ENCODE results near the gene PIK3C2A. TPM values are rescaled to one million over a fixed set of nuclear protein-coding genes. Genes with fewer than 3 reads are reported as not detected.

Gene PIK3C2A
- total and polyA plus RNA-seq, 2 experiments from 2014 or later = 14.5 to 31.8 TPM

DNA sequence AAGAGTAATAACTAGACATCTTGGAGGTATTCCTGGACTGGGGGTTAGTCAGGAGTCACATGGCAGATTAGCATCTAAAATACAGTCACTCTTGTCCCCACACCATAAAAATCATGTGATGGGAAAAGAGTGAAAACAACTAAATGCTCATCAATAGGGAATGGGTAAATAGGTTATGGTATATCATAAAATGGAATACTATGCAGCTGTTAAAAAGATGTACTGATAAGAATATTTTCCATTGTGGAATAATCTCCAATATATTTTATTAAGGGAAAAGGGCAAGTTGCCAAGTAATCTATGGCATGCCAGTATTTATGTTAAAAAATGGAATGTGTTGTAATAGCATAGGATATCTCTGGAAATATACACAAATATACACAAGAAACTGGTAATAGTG lies 6.6 kb upstream of the PIK3C2A start:
- in situ Hi-C loops (cut with MboI) = no loop called here
- no peak for TF ChIP-seq EZH2 (IDR thresholded peaks at IDR 0.05; ENCODE audit: insufficient read depth, poor library complexity, severe bottlenecking)
- no peak for TF ChIP-seq EZH2phosphoT487 (IDR thresholded peaks at IDR 0.05; ENCODE audit: insufficient read depth, low read depth)
- no peaks in the 10 kb centered on the region for H3K36me3 ChIP-seq (ENCODE audit: low read depth)
- peaks cover 8% of the 10 kb centered on the region for H3F3A ChIP-seq (ENCODE audit: insufficient read depth)
- H3K4me3 ChIP-seq = no peak overlapping the region
- no peaks in the 10 kb centered on the region for H3K79me2 ChIP-seq (ENCODE audit: insufficient read depth)
- no peaks in the 10 kb centered on the region for H4K20me1 ChIP-seq (ENCODE audit: insufficient read depth)
- no peaks in the 10 kb centered on the region for H3K27me3 ChIP-seq (replicated peaks; ENCODE audit: insufficient read depth)
- H3K27ac ChIP-seq = no peak overlapping the region
- DNase-seq = no peak
- no peak overlapping the region for H3K9ac ChIP-seq
- H2AFZ ChIP-seq = no peak overlapping the region
- no peaks in the 10 kb centered on the region for H3K9me3 ChIP-seq (ENCODE audit: low read depth)
- no peaks in the 10 kb centered on the region for H3K9me2 ChIP-seq (ENCODE audit: insufficient read depth)
- H3K4me1 ChIP-seq (ENCODE audit: insufficient read depth) = peaks cover 6% of the 10 kb centered on the region
- no peak overlapping the region for H3K4me2 ChIP-seq (ENCODE audit: unreplicated experiment)

DNA sequence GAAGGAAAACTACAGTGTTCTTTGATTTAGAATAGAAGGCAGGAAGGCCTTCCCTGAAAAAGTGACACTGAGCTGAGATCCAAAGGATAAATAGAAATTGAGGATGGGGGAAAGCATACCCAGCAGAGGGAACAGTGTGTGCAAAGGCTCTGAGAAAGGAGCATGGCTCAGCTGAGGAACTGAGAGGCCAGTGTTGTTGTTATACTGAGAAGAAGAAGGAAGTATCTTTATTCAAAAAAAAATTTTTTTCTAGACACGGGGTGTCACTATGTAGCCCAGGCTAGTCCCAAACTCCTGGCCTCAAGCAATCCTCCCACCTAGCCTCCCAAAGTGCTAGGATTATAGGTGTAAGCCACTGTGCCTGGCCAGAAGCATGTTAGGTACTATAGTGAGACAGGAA lies 3.5 kb upstream of the PIK3C2A start:
- Histone ChIP-seq H3K4me2 (ENCODE audit: unreplicated experiment) (no peak overlapping the region), H3K4me3 (no peak overlapping the region), H3K36me3 (ENCODE audit: low read depth) (no peaks in the 10 kb centered on the region), H2AFZ (no peak overlapping the region), H3F3A (ENCODE audit: insufficient read depth) (peaks cover 16% of the 10 kb centered on the region), H3K9me3 (ENCODE audit: low read depth) (no peaks in the 10 kb centered on the region), H3K9me2 (ENCODE audit: insufficient read depth) (no peaks in the 10 kb centered on the region), H3K79me2 (ENCODE audit: insufficient read depth) (peaks cover 13% of the 10 kb centered on the region), H3K9ac (no peak overlapping the region), H3K4me1 (ENCODE audit: insufficient read depth) (peaks cover 22% of the 10 kb centered on the region), H4K20me1 (ENCODE audit: insufficient read depth) (no peaks in the 10 kb centered on the region), H3K27ac (no peak overlapping the region), H3K27me3 (replicated peaks; ENCODE audit: insufficient read depth) (no peaks in the 10 kb centered on the region)
- no peak for DNase-seq
- in situ Hi-C loops (cut with MboI) = no loop called here
- 77 to 100% methylated on average over 1 of the region's 1 CpG for WGBS, 2 experiments (ENCODE audit: low coverage in 1 of 2, low lambda C conversion rate in 2 of 2, missing lambda C conversion rate in 2 of 2)
- TF ChIP-seq EZH2phosphoT487 (IDR thresholded peaks at IDR 0.05; ENCODE audit: insufficient read depth, low read depth) (no peak), EZH2 (IDR thresholded peaks at IDR 0.05; ENCODE audit: insufficient read depth, poor library complexity, severe bottlenecking) (no peak)

DNA sequence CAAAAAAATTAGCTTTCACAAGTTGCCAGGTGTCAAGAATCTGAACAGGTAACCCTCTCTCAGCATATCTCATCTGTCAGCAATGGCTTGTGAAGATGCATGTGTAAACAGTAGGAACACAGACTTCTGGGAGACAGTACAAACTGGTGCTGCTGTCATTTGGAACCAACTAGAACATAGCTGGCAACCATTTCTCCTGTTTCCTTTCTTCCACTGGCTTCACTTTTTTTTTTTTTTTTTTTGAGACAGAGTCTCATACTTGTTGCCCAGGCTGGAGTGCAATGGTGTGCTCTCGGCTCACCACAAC lies 2.1 kb upstream of the PIK3C2A start:
- H4K20me1 ChIP-seq (ENCODE audit: insufficient read depth) = no peaks in the 10 kb centered on the region
- H3K4me2 ChIP-seq (ENCODE audit: unreplicated experiment) = peak overlapping the region; percentile 69
- H3K36me3 ChIP-seq (ENCODE audit: low read depth) = no peaks in the 10 kb centered on the region
- peaks cover 16% of the 10 kb centered on the region for H3F3A ChIP-seq (ENCODE audit: insufficient read depth)
- H3K9ac ChIP-seq = peak overlapping the region; percentile 52
- H3K27ac ChIP-seq = peak overlapping the region; percentile 80
- H3K27me3 ChIP-seq (replicated peaks; ENCODE audit: insufficient read depth) = no peaks in the 10 kb centered on the region
- H2AFZ ChIP-seq = peak overlapping the region; percentile 91
- in situ Hi-C loops (cut with MboI) = no loop called here
- no peak for DNase-seq
- TF ChIP-seq EZH2 (IDR thresholded peaks at IDR 0.05; ENCODE audit: insufficient read depth, poor library complexity, severe bottlenecking) (no peak), EZH2phosphoT487 (IDR thresholded peaks at IDR 0.05; ENCODE audit: insufficient read depth, low read depth) (no peak)
- H3K9me2 ChIP-seq (ENCODE audit: insufficient read depth) = no peaks in the 10 kb centered on the region
- H3K4me3 ChIP-seq = no peak overlapping the region
- H3K4me1 ChIP-seq (ENCODE audit: insufficient read depth) = peaks cover 27% of the 10 kb centered on the region
- peaks cover 27% of the 10 kb centered on the region for H3K79me2 ChIP-seq (ENCODE audit: insufficient read depth)
- no peaks in the 10 kb centered on the region for H3K9me3 ChIP-seq (ENCODE audit: low read depth)
- 100% methylated on average over 1 of the region's 1 CpG for WGBS, 2 experiments (ENCODE audit: low coverage in 1 of 2, low lambda C conversion rate in 2 of 2, missing lambda C conversion rate in 2 of 2)

DNA sequence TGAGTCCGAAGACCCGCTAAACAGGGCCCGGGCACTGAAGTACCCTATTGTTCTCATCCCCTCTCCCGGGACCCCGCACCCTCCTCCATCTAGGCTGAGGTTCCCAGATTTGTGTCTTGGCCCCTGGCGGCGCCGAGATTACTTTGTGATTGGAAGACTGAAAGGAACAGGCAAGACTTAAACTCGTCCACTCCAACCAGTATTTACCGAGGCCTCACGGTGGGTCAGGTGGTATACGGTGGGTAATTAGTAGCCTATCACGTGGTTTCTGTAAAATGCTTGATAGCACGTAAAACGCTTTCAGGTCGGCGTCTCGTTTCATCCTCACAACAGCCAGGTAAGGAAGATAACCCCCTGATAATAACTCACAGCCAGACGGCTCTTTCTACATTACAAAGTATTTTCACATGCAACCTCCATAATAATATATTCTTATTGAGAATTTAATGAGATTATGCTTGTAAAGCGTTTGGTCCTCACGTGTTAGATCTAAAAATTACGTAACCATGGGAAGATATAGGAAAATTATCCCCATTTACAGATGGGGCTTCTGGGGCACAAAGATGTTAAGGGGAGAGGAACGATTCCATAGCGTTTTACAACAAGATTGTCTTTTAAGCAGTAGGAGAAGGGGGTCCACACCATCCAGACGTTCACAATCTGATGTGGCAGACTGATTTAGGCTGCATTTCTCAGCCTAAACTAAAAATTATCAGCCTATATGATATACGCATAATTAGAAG lies 642 bp upstream of the PIK3C2A start:
- DNase-seq = peak; percentile 78
- Histone ChIP-seq H3K4me2 (ENCODE audit: unreplicated experiment) (peak overlapping the region; percentile 89), H3F3A (ENCODE audit: insufficient read depth) (peaks cover 16% of the 10 kb centered on the region), H3K27ac (peak overlapping the region; percentile 80), H2AFZ (peak overlapping the region; percentile 91), H3K4me1 (ENCODE audit: insufficient read depth) (peaks cover 27% of the 10 kb centered on the region), H3K79me2 (ENCODE audit: insufficient read depth) (peaks cover 41% of the 10 kb centered on the region), H3K36me3 (ENCODE audit: low read depth) (0 out of 2 replicates have a peak, but pooled peaks cover 1% of the 10 kb centered on the region), H3K9ac (peak overlapping the region; percentile 87), H3K9me2 (ENCODE audit: insufficient read depth) (no peaks in the 10 kb centered on the region), H3K9me3 (ENCODE audit: low read depth) (no peaks in the 10 kb centered on the region), H3K27me3 (replicated peaks; ENCODE audit: insufficient read depth) (no peaks in the 10 kb centered on the region), H4K20me1 (ENCODE audit: insufficient read depth) (no peaks in the 10 kb centered on the region), H3K4me3 (peak overlapping the region; percentile 86)
- 2 to 4% methylated on average over 23 to 26 of the region's 26 CpGs for WGBS, 2 experiments (ENCODE audit: low coverage in 1 of 2, low lambda C conversion rate in 2 of 2, missing lambda C conversion rate in 2 of 2)
- in situ Hi-C loops (cut with MboI) = no loop called here
- TF ChIP-seq EZH2phosphoT487 (IDR thresholded peaks at IDR 0.05; ENCODE audit: insufficient read depth, low read depth) (no peak), EZH2 (IDR thresholded peaks at IDR 0.05; ENCODE audit: insufficient read depth, poor library complexity, severe bottlenecking) (no peak)

Data from GM23248 (cell line).